ENCODE measurements around the gene GRM1. TPM values are rescaled to one million over a fixed set of nuclear protein-coding genes. Genes with fewer than 3 reads are reported as not detected.

The GRM1 gene
- total and polyA plus RNA-seq, 2 donors (not counting 1 experiment from before 2014, with no cell fraction given) = 0.17 TPM; not detected in 1

GRCh38 chr6:146103416-146104072 lies 74.7 kb downstream of the GRM1 start:
- no peaks in the 10 kb centered on the region for H3K36me3 ChIP-seq (ENCODE audit: control insufficient read depth, insufficient read depth, low read length)
- no peak overlapping the region for H3K9ac ChIP-seq (ENCODE audit: insufficient read depth, low read length)
- H3K4me1 ChIP-seq (ENCODE audit: control insufficient read depth, extremely low read depth, insufficient read depth, low read length) = no peaks in the 10 kb centered on the region
- H3K79me2 ChIP-seq (ENCODE audit: control insufficient read depth, insufficient read depth, low read length) = no peaks in the 10 kb centered on the region
- TF ChIP-seq EZH2 (IDR thresholded peaks at IDR 0.05; ENCODE audit: low read length, missing control alignments) (no peak), CTCF (conservative IDR thresholded peaks at IDR 0.05 in 1 of 2, IDR thresholded peaks at IDR 0.05 in 1 of 2; ENCODE audit: low read depth in 1 of 2, low read length in 2 of 2) (no peak)
- no peaks in the 10 kb centered on the region for H3K9me3 ChIP-seq (ENCODE audit: control insufficient read depth, insufficient read depth, low read depth, low read length)
- H3K4me2 ChIP-seq (ENCODE audit: extremely low read depth, insufficient read depth, low read length) = no peak overlapping the region
- DNase-seq (ENCODE audit: low read depth in 2 of 2) = no peak
- no peak overlapping the region for H3K27ac ChIP-seq (ENCODE audit: insufficient read depth, low read length)
- no peaks in the 10 kb centered on the region for H4K20me1 ChIP-seq (ENCODE audit: control insufficient read depth, extremely low read depth, insufficient read depth, low read length)
- H3K4me3 ChIP-seq (replicated peaks in 1 of 4; ENCODE audit: control extremely low read depth in 1 of 4, insufficient read depth in 1 of 4, low read depth in 3 of 4, low read length in 4 of 4) = no peak overlapping the region
- H3K27me3 ChIP-seq (ENCODE audit: control insufficient read depth, insufficient read depth, low read length) = no peaks in the 10 kb centered on the region
- H2AFZ ChIP-seq (ENCODE audit: low read length) = no peak overlapping the region

- Histone ChIP-seq H3K9ac (ENCODE audit: insufficient read depth, low read length) (no peak overlapping the region), H3K27ac (ENCODE audit: insufficient read depth, low read length) (no peak overlapping the region), H3K79me2 (ENCODE audit: control insufficient read depth, insufficient read depth, low read length) (no peaks in the 10 kb centered on the region), H3K36me3 (ENCODE audit: control insufficient read depth, insufficient read depth, low read length) (no peaks in the 10 kb centered on the region), H4K20me1 (ENCODE audit: control insufficient read depth, extremely low read depth, insufficient read depth, low read length) (no peaks in the 10 kb centered on the region), H3K4me1 (ENCODE audit: control insufficient read depth, extremely low read depth, insufficient read depth, low read length) (no peaks in the 10 kb centered on the region), H2AFZ (ENCODE audit: low read length) (no peak overlapping the region), H3K9me3 (ENCODE audit: control insufficient read depth, insufficient read depth, low read depth, low read length) (no peaks in the 10 kb centered on the region), H3K4me2 (ENCODE audit: extremely low read depth, insufficient read depth, low read length) (no peak overlapping the region), H3K4me3 (replicated peaks in 1 of 4; ENCODE audit: control extremely low read depth in 1 of 4, insufficient read depth in 1 of 4, low read depth in 3 of 4, low read length in 4 of 4) (no peak overlapping the region), H3K27me3 (ENCODE audit: control insufficient read depth, insufficient read depth, low read length) (no peaks in the 10 kb centered on the region)
- no peak for TF ChIP-seq EZH2 (IDR thresholded peaks at IDR 0.05; ENCODE audit: low read length, missing control alignments)
- no peak for TF ChIP-seq CTCF (conservative IDR thresholded peaks at IDR 0.05 in 1 of 2, IDR thresholded peaks at IDR 0.05 in 1 of 2; ENCODE audit: low read depth in 1 of 2, low read length in 2 of 2)
- DNase-seq (ENCODE audit: low read depth in 2 of 2) = no peak
Measured at GRCh38 chr6:146106532-146106931, 77.7 kb downstream of the GRM1 start.

DNA sequence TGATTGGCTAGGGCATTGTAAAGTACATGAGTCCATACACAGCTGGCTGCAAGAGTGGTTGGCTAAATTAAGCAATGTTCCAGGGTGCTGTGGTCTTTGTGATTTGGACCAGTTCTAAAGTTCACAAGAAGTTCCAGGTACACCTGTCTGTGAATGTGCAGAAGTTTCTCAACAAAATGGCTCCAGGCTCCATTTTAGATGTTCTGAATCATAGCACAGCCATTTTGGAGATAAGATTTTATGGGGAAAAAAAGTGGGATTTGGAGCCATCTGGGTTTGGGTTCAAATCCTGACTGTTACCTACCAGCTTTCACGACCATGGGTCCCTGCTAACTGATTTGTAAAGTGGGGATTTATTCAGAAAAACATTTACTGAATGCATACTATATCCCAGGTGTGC lies 82.1 kb downstream of the GRM1 start:
- Histone ChIP-seq H3K27me3 (ENCODE audit: control insufficient read depth, insufficient read depth, low read length) (no peaks in the 10 kb centered on the region), H2AFZ (ENCODE audit: low read length) (no peak overlapping the region), H3K36me3 (ENCODE audit: control insufficient read depth, insufficient read depth, low read length) (no peaks in the 10 kb centered on the region), H3K79me2 (ENCODE audit: control insufficient read depth, insufficient read depth, low read length) (no peaks in the 10 kb centered on the region), H3K4me1 (ENCODE audit: control insufficient read depth, extremely low read depth, insufficient read depth, low read length) (no peaks in the 10 kb centered on the region), H3K4me2 (ENCODE audit: extremely low read depth, insufficient read depth, low read length) (no peak overlapping the region), H3K9ac (ENCODE audit: insufficient read depth, low read length) (no peak overlapping the region), H3K4me3 (replicated peaks in 1 of 4; ENCODE audit: control extremely low read depth in 1 of 4, insufficient read depth in 1 of 4, low read depth in 3 of 4, low read length in 4 of 4) (no peak overlapping the region), H3K27ac (ENCODE audit: insufficient read depth, low read length) (no peak overlapping the region), H4K20me1 (ENCODE audit: control insufficient read depth, extremely low read depth, insufficient read depth, low read length) (no peaks in the 10 kb centered on the region), H3K9me3 (ENCODE audit: control insufficient read depth, insufficient read depth, low read depth, low read length) (no peaks in the 10 kb centered on the region)
- DNase-seq (ENCODE audit: low read depth in 2 of 2) = no peak
- TF ChIP-seq CTCF (conservative IDR thresholded peaks at IDR 0.05 in 1 of 2, IDR thresholded peaks at IDR 0.05 in 1 of 2; ENCODE audit: low read depth in 1 of 2, low read length in 2 of 2) (no peak), EZH2 (IDR thresholded peaks at IDR 0.05; ENCODE audit: low read length, missing control alignments) (no peak)
